Esophagus squamous epithelium (tissue), 5 donors: Measurements from ENCODE around the gene KNDC1. TPM values are rescaled to one million over a fixed set of nuclear protein-coding genes. Genes with fewer than 3 reads are reported as not detected.

ENCODE experiments used
- DNase-seq: peaks from one replicate; lab custom pipeline; 2025; lab: John Stamatoyannopoulos, UW
- H3K27ac ChIP-seq, 4 donors: fragments of 200-600 bp; sonication (generic); one replicate each; pipeline ENCODE4 v1.5.1; 2016 to 2019; ENCODE audit warnings: mild to moderate bottlenecking in 1 of 4
- H3K27me3 ChIP-seq, 4 donors: fragments of 200-600 bp; sonication (generic); 1 replicate in 3 of 4; 2 replicates in 1 of 4; pipeline versions ENCODE4 v1.5.1 to v1.6.0; 2017 to 2021; ENCODE audit warnings: antibody characterized with exemption in 1 of 4
- H3K36me3 ChIP-seq, 3 donors: fragments of 200-600 bp; sonication (generic); one replicate each; pipeline ENCODE4 v1.5.1; 2016 to 2019
- H3K4me1 ChIP-seq, 3 donors: fragments of 200-600 bp; sonication (generic); one replicate each; pipeline ENCODE4 v1.5.1; 2017 to 2019
- H3K4me3 ChIP-seq, 4 donors: fragments of 200-600 bp; sonication (generic); 1 replicate in 3 of 4; 2 replicates in 1 of 4; pipeline ENCODE4 v1.5.1; 2016 to 2019; ENCODE audit warnings: mild to moderate bottlenecking in 2 of 4, moderate library complexity in 1 of 4
- H3K9me3 ChIP-seq, 3 donors: fragments of 200-600 bp; sonication (generic); one replicate each; pipeline ENCODE4 v1.5.1; 2016 to 2019
- POLR2A ChIP-seq, 4 donors: fragments of 450-650 bp; IDR thresholded peaks; one replicate each; pipeline ENCODE4 v1.6.1; 2017; ENCODE audit warnings: antibody characterized with exemption in 4 of 4, mild to moderate bottlenecking in 4 of 4, moderate library complexity in 3 of 4
- WGBS, 2 donors: methylation state at CpG; one replicate each; pipeline ENCODE4 v1.1.5; 2018; 5-methylcytosine and 5-hydroxymethylcytosine counted together
- intact Hi-C: fragments of 100-400 bp; cut with DNase I; formaldehyde crosslinking; loops from one replicate; pipeline ENCODE4 v1.15.0; 2022
- total RNA-seq, 4 donors: library from RNA; depleted of rRNA; stranded (reverse); fragments of >200 nt; gene quantifications; one replicate each; pipeline ENCODE4 v1.1.0, GENCODE V29; 2016
- TF ChIP-seq, protein P1 (sequence below), 6 experiments: fragments of 450-650 bp in 4 of 6; fragments of 200-600 bp in 2 of 6; sonication (generic) in 2 of 6; IDR thresholded peaks; one replicate each; pipeline ENCODE4 v1.5.1; 2016 to 2019; ENCODE audit warnings: antibody characterized with exemption in 6 of 6, mild to moderate bottlenecking in 4 of 6, moderate library complexity in 4 of 6
- donor health status: DM: yes; HTN: yes; CAD: no.

Gene KNDC1
- total RNA-seq, 4 donors from 2014 or later, result 0.19 to 0.64 (median 0.53) TPM; not detected in 1

DNA sequence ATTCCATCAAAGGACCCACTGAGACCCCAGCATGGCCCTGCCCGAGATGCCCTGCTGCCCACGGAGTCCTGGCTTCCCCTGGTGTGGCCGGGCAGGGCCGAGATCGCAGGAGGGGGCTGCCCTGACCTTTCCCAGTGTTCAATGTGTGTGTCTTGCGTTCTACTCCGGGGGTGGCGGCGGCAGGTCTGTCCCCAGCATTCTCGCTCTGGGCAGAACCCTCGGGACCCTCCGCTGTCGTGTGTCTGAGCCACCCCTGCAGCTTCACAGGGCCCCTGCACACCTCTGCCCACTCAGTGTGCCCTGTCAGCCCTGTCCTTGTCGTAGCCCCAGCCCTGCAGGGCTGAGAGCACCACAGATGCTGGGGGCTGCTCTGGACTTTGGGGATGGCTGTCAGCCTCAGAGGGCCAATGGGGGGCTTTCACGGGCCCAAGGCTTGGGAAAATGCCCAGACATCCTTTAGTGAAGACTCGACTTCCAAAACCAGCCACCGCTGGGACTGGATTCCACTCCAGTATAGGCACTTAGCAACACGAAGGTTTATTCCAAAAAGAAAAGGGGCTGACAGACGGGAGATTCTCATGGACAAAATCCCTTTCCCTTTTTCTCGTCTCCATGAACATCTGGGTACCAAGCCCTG is 30.0 kb upstream of the KNDC1 start:
- Histone ChIP-seq H3K27me3 (peaks cover 0 to 22% (median 0%) of the 10 kb centered on the region in 4 donors), H3K27ac (no peak overlapping the region), H3K4me3 (no peak overlapping the region), H3K4me1 (no peaks in the 10 kb centered on the region), H3K9me3 (no peaks in the 10 kb centered on the region), H3K36me3 (no peaks in the 10 kb centered on the region)
- intact Hi-C loops, result loop anchor here (10.0 kb wide), 1 partner anchor 185 kb away; the partner anchor contains the start of gene CFAP46
- TF ChIP-seq POLR2A (IDR thresholded peaks at IDR 0.05), result no peak
- TF ChIP-seq, protein P1, sequence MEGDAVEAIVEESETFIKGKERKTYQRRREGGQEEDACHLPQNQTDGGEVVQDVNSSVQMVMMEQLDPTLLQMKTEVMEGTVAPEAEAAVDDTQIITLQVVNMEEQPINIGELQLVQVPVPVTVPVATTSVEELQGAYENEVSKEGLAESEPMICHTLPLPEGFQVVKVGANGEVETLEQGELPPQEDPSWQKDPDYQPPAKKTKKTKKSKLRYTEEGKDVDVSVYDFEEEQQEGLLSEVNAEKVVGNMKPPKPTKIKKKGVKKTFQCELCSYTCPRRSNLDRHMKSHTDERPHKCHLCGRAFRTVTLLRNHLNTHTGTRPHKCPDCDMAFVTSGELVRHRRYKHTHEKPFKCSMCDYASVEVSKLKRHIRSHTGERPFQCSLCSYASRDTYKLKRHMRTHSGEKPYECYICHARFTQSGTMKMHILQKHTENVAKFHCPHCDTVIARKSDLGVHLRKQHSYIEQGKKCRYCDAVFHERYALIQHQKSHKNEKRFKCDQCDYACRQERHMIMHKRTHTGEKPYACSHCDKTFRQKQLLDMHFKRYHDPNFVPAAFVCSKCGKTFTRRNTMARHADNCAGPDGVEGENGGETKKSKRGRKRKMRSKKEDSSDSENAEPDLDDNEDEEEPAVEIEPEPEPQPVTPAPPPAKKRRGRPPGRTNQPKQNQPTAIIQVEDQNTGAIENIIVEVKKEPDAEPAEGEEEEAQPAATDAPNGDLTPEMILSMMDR (IDR thresholded peaks at IDR 0.05), result no peak
- DNase-seq, result no peak
- 49 to 63% methylated on average over 3 to 6 of the region's 20 CpGs for WGBS, 2 donors

DNA sequence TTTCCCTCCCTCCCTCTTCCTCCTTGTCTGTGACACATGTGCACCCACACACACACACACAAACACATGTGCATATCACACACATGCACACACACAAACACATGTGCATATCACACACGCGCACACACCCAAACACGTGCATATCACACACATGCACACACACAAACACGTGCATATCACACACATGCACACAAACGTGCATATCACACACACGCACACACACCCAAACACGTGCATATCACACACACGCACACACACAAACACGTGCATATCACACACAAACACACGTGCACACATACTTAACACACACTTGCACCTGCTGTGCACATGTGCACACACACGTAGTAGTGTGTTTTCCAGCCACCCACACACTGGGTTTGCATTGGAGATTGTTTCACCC is 29.4 kb upstream of the KNDC1 start:
- 73 to 85% methylated on average over 11 of the region's 11 CpGs for WGBS, 2 donors
- peaks cover 0 to 17% (median 0%) of the 10 kb centered on the region in 4 donors for H3K27me3 ChIP-seq
- no peak for DNase-seq

DNA sequence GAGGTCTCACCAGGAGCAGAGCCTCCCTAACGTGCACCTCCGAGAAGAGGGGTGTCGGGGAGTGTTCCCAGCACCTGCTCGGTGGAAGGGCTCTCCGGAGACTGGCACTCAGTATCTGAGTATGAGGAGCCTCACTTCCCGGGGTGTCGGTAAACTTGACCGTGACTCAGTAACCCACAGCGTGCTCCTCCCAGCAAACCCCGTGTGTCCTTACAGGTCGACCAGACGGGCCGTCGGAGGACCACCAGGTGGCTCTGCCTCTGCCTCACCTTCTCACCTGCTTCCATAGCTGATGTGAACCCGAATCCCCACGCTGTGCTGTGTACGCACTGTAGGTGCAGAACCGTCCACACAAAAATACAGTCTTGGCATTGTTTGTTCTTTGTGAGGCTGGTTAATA is 29.0 kb upstream of the KNDC1 start:
- DNase-seq, result no peak
- TF ChIP-seq POLR2A (IDR thresholded peaks at IDR 0.05), result no peak
- TF ChIP-seq, protein P1 (IDR thresholded peaks at IDR 0.05), result no peak
- intact Hi-C loops, result no loop called here
- no peaks in the 10 kb centered on the region for H3K4me1 ChIP-seq
- H3K4me3 ChIP-seq, result no peak overlapping the region
- H3K27ac ChIP-seq, result no peak overlapping the region
- peaks cover 0 to 13% (median 0%) of the 10 kb centered on the region in 4 donors for H3K27me3 ChIP-seq
- WGBS, 2 donors, result 62 to 72% methylated on average over 13 to 16 of the region's 18 CpGs
- no peaks in the 10 kb centered on the region for H3K9me3 ChIP-seq
- H3K36me3 ChIP-seq, result no peaks in the 10 kb centered on the region

More for the DNA sequence above, 29.4 kb upstream of the KNDC1 start:
- H3K27ac ChIP-seq, result no peak overlapping the region
- H3K4me3 ChIP-seq, result no peak overlapping the region
- no peaks in the 10 kb centered on the region for H3K4me1 ChIP-seq
- no peaks in the 10 kb centered on the region for H3K9me3 ChIP-seq
- intact Hi-C loops, result no loop called here
- H3K36me3 ChIP-seq, result no peaks in the 10 kb centered on the region
- TF ChIP-seq, protein P1 (IDR thresholded peaks at IDR 0.05), result no peak
- TF ChIP-seq POLR2A (IDR thresholded peaks at IDR 0.05), result no peak

DNA sequence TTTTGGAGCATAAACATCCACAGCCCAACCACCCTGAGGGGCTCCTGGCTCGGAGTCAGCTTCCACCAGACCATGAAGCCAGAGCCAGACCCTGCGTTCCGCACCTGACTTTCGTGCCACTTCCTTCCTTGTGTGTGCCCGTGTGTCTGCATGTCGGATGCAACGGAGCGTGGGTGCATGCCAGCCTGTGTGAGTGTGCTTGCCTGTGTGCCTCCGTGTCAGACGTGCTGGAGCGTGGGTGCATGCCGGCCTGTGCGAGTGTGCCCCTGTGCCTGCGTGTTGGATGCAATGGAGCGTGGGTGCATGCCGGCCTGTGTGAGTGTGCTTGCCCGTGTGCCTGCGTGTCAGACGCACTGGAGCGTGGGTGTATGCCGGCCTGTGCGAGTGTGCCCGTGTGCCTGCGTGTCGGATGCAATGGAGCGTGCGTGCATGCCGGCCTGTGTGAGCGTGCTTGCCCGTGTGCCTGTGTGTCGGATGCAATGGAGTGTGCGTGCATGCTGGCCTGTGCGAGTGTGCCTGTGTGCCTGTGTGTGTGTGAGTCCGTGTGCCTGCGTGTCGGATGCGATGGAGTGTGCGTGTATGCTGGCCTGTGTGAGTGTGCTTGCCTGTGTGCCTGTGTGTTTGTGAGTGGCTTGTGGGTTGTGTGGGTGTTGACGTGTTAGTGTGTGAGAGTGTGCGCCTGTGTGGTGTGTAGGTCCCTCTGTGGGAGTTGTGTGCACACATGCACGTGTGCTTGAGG is 28.1 kb upstream of the KNDC1 start:
- intact Hi-C loops, result no loop called here
- H3K4me1 ChIP-seq, result no peaks in the 10 kb centered on the region
- peaks cover 0 to 4% (median 0%) of the 10 kb centered on the region in 4 donors for H3K27me3 ChIP-seq
- WGBS, 2 donors, result 51 to 64% methylated on average over 20 to 24 of the region's 41 CpGs
- no peak overlapping the region for H3K4me3 ChIP-seq
- DNase-seq, result no peak
- H3K9me3 ChIP-seq, result no peaks in the 10 kb centered on the region
- no peak for TF ChIP-seq POLR2A (IDR thresholded peaks at IDR 0.05)
- TF ChIP-seq, protein P1 (IDR thresholded peaks at IDR 0.05), result no peak
- no peak overlapping the region for H3K27ac ChIP-seq
- no peaks in the 10 kb centered on the region for H3K36me3 ChIP-seq
